ENCODE results near the gene COPS6. TPM values are rescaled to one million over a fixed set of nuclear protein-coding genes. Genes with fewer than 3 reads are reported as not detected.

Gene COPS6
- total RNA-seq, 1 experiment from 2014 or later = 110 TPM

GRCh38 chr7:100099452-100099851 lies 10.7 kb downstream of the COPS6 start:
- no peaks in the 10 kb centered on the region for H3K9me3 Mint-ChIP-seq (ENCODE audit: low read depth, unreplicated experiment)
- peaks cover 89% of the 10 kb centered on the region for H3K36me3 Mint-ChIP-seq (ENCODE audit: insufficient read depth, unreplicated experiment)
- BruUV-seq (replicated peaks) = no TSS peak
- no peak for TF ChIP-seq CTCF (IDR thresholded peaks at IDR 0.05; ENCODE audit: unreplicated experiment)
- peak overlapping the region; percentile 90 for H3K4me3 Mint-ChIP-seq (ENCODE audit: low read depth, unreplicated experiment)
- no peaks in the 10 kb centered on the region for H3K27me3 Mint-ChIP-seq (ENCODE audit: unreplicated experiment)
- CTCF ChIA-PET = no interaction called here
- H3K27ac Mint-ChIP-seq (ENCODE audit: unreplicated experiment) = peak overlapping the region; percentile 74
- H3K4me1 Mint-ChIP-seq (ENCODE audit: low read depth, unreplicated experiment) = peaks cover 14% of the 10 kb centered on the region
- intact Hi-C loops (cut with micrococcal nuclease; ENCODE audit: unreplicated experiment) = no loop called here
- no peak for DNase-seq

- Mint-ChIP-seq H3K27me3 (ENCODE audit: unreplicated experiment) (no peaks in the 10 kb centered on the region), H3K27ac (ENCODE audit: unreplicated experiment) (peak overlapping the region; percentile 93), H3K36me3 (ENCODE audit: insufficient read depth, unreplicated experiment) (peaks cover 78% of the 10 kb centered on the region), H3K9me3 (ENCODE audit: low read depth, unreplicated experiment) (no peaks in the 10 kb centered on the region), H3K4me1 (ENCODE audit: low read depth, unreplicated experiment) (peaks cover 14% of the 10 kb centered on the region), H3K4me3 (ENCODE audit: low read depth, unreplicated experiment) (peak overlapping the region; percentile 90)
- no peak for TF ChIP-seq CTCF (IDR thresholded peaks at IDR 0.05; ENCODE audit: unreplicated experiment)
- BruUV-seq (replicated peaks) = no TSS peak
- peak; percentile 93 for DNase-seq
- CTCF ChIA-PET = interaction anchor here (0.7 kb wide), 1 partner anchor 41 kb away, joined by 3 read pairs; no protein-coding TSS in a partner anchor
- intact Hi-C loops (cut with micrococcal nuclease; ENCODE audit: unreplicated experiment) = no loop called here
These were observed 11.7 kb downstream of the COPS6 start for GRCh38 chr7:100100420-100101015.

- TSS peak; percentile 50 for BruUV-seq (replicated peaks)
- Mint-ChIP-seq H3K4me1 (ENCODE audit: low read depth, unreplicated experiment) (peaks cover 14% of the 10 kb centered on the region), H3K36me3 (ENCODE audit: insufficient read depth, unreplicated experiment) (peaks cover 72% of the 10 kb centered on the region), H3K9me3 (ENCODE audit: low read depth, unreplicated experiment) (no peaks in the 10 kb centered on the region), H3K27ac (ENCODE audit: unreplicated experiment) (peak within 1 kb of the TSS; percentile 93), H3K4me3 (ENCODE audit: low read depth, unreplicated experiment) (peak within 1 kb of the TSS; percentile 90), H3K27me3 (ENCODE audit: unreplicated experiment) (no peaks in the 10 kb centered on the region)
- intact Hi-C loops (cut with micrococcal nuclease; ENCODE audit: unreplicated experiment) = no loop called here
- CTCF ChIA-PET = interaction anchor here (0.7 kb wide), 1 partner anchor 40 kb away, joined by 3 read pairs; no protein-coding TSS in a partner anchor
- DNase-seq = peak; percentile 97
- no peak for TF ChIP-seq CTCF (IDR thresholded peaks at IDR 0.05; ENCODE audit: unreplicated experiment)
These were observed 12.5 kb downstream of the COPS6 start, which contains the start of the genes AP4M1 and MCM7 for GRCh38 chr7:100101016-100101862. Gene AP4M1 (plus strand): TSS chr7:100101643. CDS start chr7:100101715, 72 bp downstream. Gene MCM7 (minus strand): TSS chr7:100101397. CDS start chr7:100101294, 103 bp downstream.

- no peak for DNase-seq
- intact Hi-C loops (cut with micrococcal nuclease; ENCODE audit: unreplicated experiment) = no loop called here
- TSS peak; percentile 34 for BruUV-seq (replicated peaks)
- TF ChIP-seq CTCF (IDR thresholded peaks at IDR 0.05; ENCODE audit: unreplicated experiment) = no peak
- H3K27ac Mint-ChIP-seq (ENCODE audit: unreplicated experiment) = peak overlapping the region; percentile 78
- no peaks in the 10 kb centered on the region for H3K27me3 Mint-ChIP-seq (ENCODE audit: unreplicated experiment)
- H3K4me1 Mint-ChIP-seq (ENCODE audit: low read depth, unreplicated experiment) = peaks cover 11% of the 10 kb centered on the region
- peak overlapping the region; percentile 90 for H3K4me3 Mint-ChIP-seq (ENCODE audit: low read depth, unreplicated experiment)
- no peaks in the 10 kb centered on the region for H3K9me3 Mint-ChIP-seq (ENCODE audit: low read depth, unreplicated experiment)
- CTCF ChIA-PET = no interaction called here
- peaks cover 74% of the 10 kb centered on the region for H3K36me3 Mint-ChIP-seq (ENCODE audit: insufficient read depth, unreplicated experiment)
These were observed 14.4 kb downstream of the COPS6 start for GRCh38 chr7:100102950-100103840.
